Right lobe of liver (tissue), 4 donors: ENCODE data around the gene BRPF3.

Experiments used
- CTCF ChIP-seq, 4 donors: fragments of 200-600 bp in 3 of 4; fragments of 450-650 bp in 1 of 4; IDR thresholded peaks; one replicate each; pipeline versions ENCODE4 v1.5.1 to v1.8.0; 2016 to 2022; ENCODE audit warnings: antibody characterized with exemption in 4 of 4, mild to moderate bottlenecking in 2 of 4
- POLR2A ChIP-seq: fragments of 450-650 bp; IDR thresholded peaks from one replicate; pipeline ENCODE4 v1.6.1; 2017; ENCODE audit warnings: antibody characterized with exemption, mild to moderate bottlenecking
- donor health status: DM: no; HTN: no; CAD: no.
- donor health status: DM: no; HTN: no; CAD: no.
- donor health status: DM: no; HTN: yes; CAD: no.

DNA sequence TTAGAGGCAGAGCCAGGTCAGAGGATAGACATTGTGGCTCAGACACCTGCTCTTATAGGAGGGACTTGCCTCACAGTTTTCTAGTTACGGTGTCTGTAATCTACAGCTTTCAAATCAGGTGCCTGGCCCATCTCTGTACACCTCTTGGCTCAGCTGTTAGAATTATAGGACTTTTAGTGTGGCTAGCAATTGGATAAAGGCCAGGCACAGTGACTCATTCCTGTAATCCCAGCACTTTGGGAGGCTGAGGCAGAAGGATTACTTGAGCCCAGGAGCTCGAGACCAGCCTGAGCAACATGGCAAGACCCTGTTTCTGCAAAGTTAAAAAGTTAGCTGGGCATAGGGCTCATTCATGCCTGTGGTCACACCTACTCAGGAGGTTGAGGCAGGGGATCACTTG lies 20.0 kb downstream of the BRPF3 start:
- TF ChIP-seq CTCF (IDR thresholded peaks at IDR 0.05), result no peak
- TF ChIP-seq POLR2A, result no peak
